Mesenchymal stem cell (in vitro differentiated cells and primary cell): ENCODE measurements around the gene FZD10.

ENCODE experiments used
- DNase-seq: peaks from one replicate; pipeline ENCODE4 v3.0.0-alpha.2; 2013
- H2AFZ ChIP-seq: one replicate; pipeline ENCODE4 v1.6.1; 2013; ENCODE audit warnings: low read depth, mild to moderate bottlenecking, control low read depth, inconsistent platforms, low read length, moderate library complexity
- H2AK5ac ChIP-seq: 2 replicates; pipeline ENCODE4 v1.6.1; 2013; ENCODE audit warnings: low read length, moderate library complexity, mild to moderate bottlenecking, inconsistent platforms; ENCODE audit not compliant: severe bottlenecking
- H2BK120ac ChIP-seq: one replicate; pipeline ENCODE4 v1.6.1; 2013; ENCODE audit warnings: low read depth, mild to moderate bottlenecking, inconsistent platforms, low read length, moderate library complexity
- H2BK12ac ChIP-seq, 2 experiments: one replicate each; pipeline ENCODE4 v1.6.1; 2013; ENCODE audit warnings: inconsistent platforms in 2 of 2, low read length in 2 of 2, mild to moderate bottlenecking in 2 of 2, moderate library complexity in 2 of 2, control low read depth in 1 of 2
- H2BK15ac ChIP-seq: one replicate; pipeline ENCODE4 v1.6.1; 2013; ENCODE audit warnings: mild to moderate bottlenecking, low read depth, inconsistent platforms; ENCODE audit not compliant: poor library complexity, severe bottlenecking
- H2BK5ac ChIP-seq: 2 replicates; pipeline ENCODE4 v1.6.1; 2013; ENCODE audit warnings: low read depth, mild to moderate bottlenecking, low read length, control low read depth, inconsistent platforms; ENCODE audit not compliant: poor library complexity, severe bottlenecking
- H3K14ac ChIP-seq, 2 experiments: one replicate each; pipeline ENCODE4 v1.6.1; 2013; ENCODE audit warnings: inconsistent platforms in 2 of 2, low read length in 2 of 2, control low read depth in 1 of 2, mild to moderate bottlenecking in 1 of 2, moderate library complexity in 1 of 2
- H3K18ac ChIP-seq, 2 experiments: one replicate each; pipeline ENCODE4 v1.6.1; 2013; ENCODE audit warnings: inconsistent platforms in 2 of 2, low read length in 2 of 2, control low read depth in 1 of 2, low read depth in 1 of 2, mild to moderate bottlenecking in 1 of 2
- H3K23ac ChIP-seq, 2 experiments: one replicate each; pipeline ENCODE4 v1.6.1; 2013; ENCODE audit warnings: inconsistent platforms in 2 of 2, low read length in 2 of 2, mild to moderate bottlenecking in 2 of 2, moderate library complexity in 2 of 2, control low read depth in 1 of 2
- H3K27ac ChIP-seq: 2 replicates; pipeline ENCODE4 v1.5.1; 2013; ENCODE audit warnings: mild to moderate bottlenecking, moderate library complexity, low read length, control low read depth, inconsistent platforms; ENCODE audit not compliant: poor library complexity, severe bottlenecking
- H3K27me3 ChIP-seq, 2 experiments: 2 replicates each; pipeline versions ENCODE4 v1.6.1 to v1.7.0; 2013; ENCODE audit warnings: low read length in 2 of 2, mild to moderate bottlenecking in 2 of 2, moderate library complexity in 2 of 2, control low read depth in 1 of 2, inconsistent platforms in 1 of 2; ENCODE audit not compliant: control insufficient read depth in 1 of 2, insufficient read depth in 1 of 2
- H3K36me3 ChIP-seq, 2 experiments: 2 replicates each; pipeline versions ENCODE4 v1.6.1 to v1.7.0; 2013; ENCODE audit warnings: low read length in 2 of 2, control low read depth in 1 of 2, inconsistent platforms in 1 of 2, low read depth in 1 of 2, mild to moderate bottlenecking in 1 of 2; ENCODE audit not compliant: insufficient read depth in 2 of 2, control insufficient read depth in 1 of 2
- H3K4ac ChIP-seq, 2 experiments: one replicate each; pipeline ENCODE4 v1.6.1; 2013; ENCODE audit warnings: inconsistent platforms in 2 of 2, low read length in 2 of 2, mild to moderate bottlenecking in 2 of 2, moderate library complexity in 2 of 2, control low read depth in 1 of 2, low read depth in 1 of 2
- H3K4me1 ChIP-seq: 2 replicates; pipeline ENCODE4 v1.6.1; 2013; ENCODE audit warnings: low read depth, low read length, control low read depth; ENCODE audit not compliant: control insufficient read depth, insufficient read depth
- H3K4me2 ChIP-seq: 2 replicates; pipeline ENCODE4 v1.6.1; 2013; ENCODE audit warnings: low read length, mild to moderate bottlenecking, inconsistent platforms; ENCODE audit not compliant: poor library complexity, severe bottlenecking
- H3K4me3 ChIP-seq, 2 experiments: 2 replicates each; pipeline versions ENCODE4 v1.5.1 to v1.7.0; 2013; ENCODE audit warnings: low read length in 2 of 2, mild to moderate bottlenecking in 2 of 2, control low read depth in 1 of 2, low read depth in 1 of 2; ENCODE audit not compliant: insufficient read depth in 1 of 2
- H3K79me1 ChIP-seq: replicated peaks from 2 replicates; pipeline ENCODE4 v1.6.1; 2013; ENCODE audit warnings: mild to moderate bottlenecking, control low read depth, low read length, inconsistent platforms; ENCODE audit not compliant: poor library complexity, severe bottlenecking
- H3K9ac ChIP-seq: 2 replicates; pipeline ENCODE4 v1.7.0; 2013; ENCODE audit warnings: mild to moderate bottlenecking, low read length, moderate library complexity
- H3K9me3 ChIP-seq: 2 replicates; pipeline ENCODE4 v1.7.0; 2013; ENCODE audit warnings: mild to moderate bottlenecking, low read length; ENCODE audit not compliant: control insufficient read depth
- H4K8ac ChIP-seq: one replicate; pipeline ENCODE4 v1.6.1; 2013; ENCODE audit warnings: inconsistent platforms, mild to moderate bottlenecking, low read length, moderate library complexity
- H4K91ac ChIP-seq: one replicate; pipeline ENCODE4 v1.6.1; 2013; ENCODE audit warnings: mild to moderate bottlenecking, low read length, inconsistent platforms
- WGBS: methylation state at CpG from one replicate; pipeline ENCODE4 v1.1.7; 2013; ENCODE audit warnings: mixed read lengths; 5-methylcytosine and 5-hydroxymethylcytosine counted together

FZD10 gene

GRCh38 chr12:130212384-130212989 lies 50.2 kb downstream of the FZD10 start:
- Histone ChIP-seq H2AFZ (no peak overlapping the region), H3K79me1 (no peaks in the 10 kb centered on the region), H2BK12ac (no peak overlapping the region), H3K14ac (no peak overlapping the region), H3K4me1 (no peaks in the 10 kb centered on the region), H2AK5ac (no peak overlapping the region), H3K18ac (no peak overlapping the region), H4K91ac (no peak overlapping the region), H4K8ac (no peak overlapping the region), H3K9ac (no peak overlapping the region), H3K4ac (no peak overlapping the region), H3K4me3 (no peak overlapping the region), H3K27me3 (peaks cover 0 to 9% of the 10 kb centered on the region in 2 experiments), H3K27ac (no peak overlapping the region), H3K23ac (no peak overlapping the region), H3K9me3 (peaks cover 3% of the 10 kb centered on the region), H2BK5ac (no peak overlapping the region), H2BK120ac (no peak overlapping the region), H3K4me2 (no peak overlapping the region), H3K36me3 (no peaks in the 10 kb centered on the region), H2BK15ac (no peak overlapping the region)
- no peak for DNase-seq
- 59% methylated on average over 8 of the region's 9 CpGs for WGBS

- Histone ChIP-seq H4K8ac (no peak overlapping the region), H3K14ac (no peak overlapping the region), H3K4me2 (no peak overlapping the region), H3K36me3 (no peaks in the 10 kb centered on the region), H2BK15ac (no peak overlapping the region), H3K27ac (no peak overlapping the region), H3K4me1 (no peaks in the 10 kb centered on the region), H2BK120ac (no peak overlapping the region), H3K9ac (no peak overlapping the region), H3K18ac (no peak overlapping the region), H3K4me3 (no peak overlapping the region), H2AK5ac (no peak overlapping the region), H3K79me1 (no peaks in the 10 kb centered on the region), H3K4ac (no peak overlapping the region), H4K91ac (no peak overlapping the region), H3K9me3 (peaks cover 3% of the 10 kb centered on the region), H2AFZ (no peak overlapping the region), H3K23ac (no peak overlapping the region), H2BK12ac (no peak overlapping the region), H2BK5ac (no peak overlapping the region), H3K27me3 (peaks cover 0 to 9% of the 10 kb centered on the region in 2 experiments)
- WGBS = 50% methylated on average over 3 of the region's 4 CpGs
- no peak for DNase-seq
Observed at GRCh38 chr12:130213249-130213648, 51.0 kb downstream of the FZD10 start.

- H3K18ac ChIP-seq = no peak overlapping the region
- no peak for DNase-seq
- no peak overlapping the region for H4K8ac ChIP-seq
- no peaks in the 10 kb centered on the region for H3K36me3 ChIP-seq
- no peak overlapping the region for H3K27ac ChIP-seq
- H2BK12ac ChIP-seq = no peak overlapping the region
- no peak overlapping the region for H3K9ac ChIP-seq
- no peak overlapping the region for H2BK120ac ChIP-seq
- no peak overlapping the region for H3K23ac ChIP-seq
- WGBS = 69% methylated on average over 15 of the region's 16 CpGs
- peaks cover 0 to 9% of the 10 kb centered on the region in 2 experiments for H3K27me3 ChIP-seq
- H2BK15ac ChIP-seq = no peak overlapping the region
- H3K14ac ChIP-seq = no peak overlapping the region
- no peak overlapping the region for H4K91ac ChIP-seq
- no peak overlapping the region for H3K4ac ChIP-seq
- H3K4me1 ChIP-seq = no peaks in the 10 kb centered on the region
- H2BK5ac ChIP-seq = no peak overlapping the region
- H2AK5ac ChIP-seq = no peak overlapping the region
- no peak overlapping the region for H3K4me3 ChIP-seq
- H3K9me3 ChIP-seq = peaks cover 3% of the 10 kb centered on the region
- no peak overlapping the region for H2AFZ ChIP-seq
- no peaks in the 10 kb centered on the region for H3K79me1 ChIP-seq
- no peak overlapping the region for H3K4me2 ChIP-seq
Observed at GRCh38 chr12:130214686-130215395, 52.6 kb downstream of the FZD10 start.
